22Rv1 (cell line): ENCODE measurements around the gene KCTD5.

Experiments used
- ZFX ChIP-seq: fragments of 450-650 bp; IDR thresholded peaks from 2 replicates; pipeline ENCODE4 v1.6.1; 2017; ENCODE audit warnings: antibody characterized with exemption, borderline replicate concordance
- TF ChIP-seq, protein P1 (sequence below): fragments of 450-650 bp; IDR thresholded peaks from 2 replicates; pipeline ENCODE4 v1.5.1; 2017; ENCODE audit warnings: mild to moderate bottlenecking

- TF ChIP-seq, protein P1, sequence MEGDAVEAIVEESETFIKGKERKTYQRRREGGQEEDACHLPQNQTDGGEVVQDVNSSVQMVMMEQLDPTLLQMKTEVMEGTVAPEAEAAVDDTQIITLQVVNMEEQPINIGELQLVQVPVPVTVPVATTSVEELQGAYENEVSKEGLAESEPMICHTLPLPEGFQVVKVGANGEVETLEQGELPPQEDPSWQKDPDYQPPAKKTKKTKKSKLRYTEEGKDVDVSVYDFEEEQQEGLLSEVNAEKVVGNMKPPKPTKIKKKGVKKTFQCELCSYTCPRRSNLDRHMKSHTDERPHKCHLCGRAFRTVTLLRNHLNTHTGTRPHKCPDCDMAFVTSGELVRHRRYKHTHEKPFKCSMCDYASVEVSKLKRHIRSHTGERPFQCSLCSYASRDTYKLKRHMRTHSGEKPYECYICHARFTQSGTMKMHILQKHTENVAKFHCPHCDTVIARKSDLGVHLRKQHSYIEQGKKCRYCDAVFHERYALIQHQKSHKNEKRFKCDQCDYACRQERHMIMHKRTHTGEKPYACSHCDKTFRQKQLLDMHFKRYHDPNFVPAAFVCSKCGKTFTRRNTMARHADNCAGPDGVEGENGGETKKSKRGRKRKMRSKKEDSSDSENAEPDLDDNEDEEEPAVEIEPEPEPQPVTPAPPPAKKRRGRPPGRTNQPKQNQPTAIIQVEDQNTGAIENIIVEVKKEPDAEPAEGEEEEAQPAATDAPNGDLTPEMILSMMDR = no peak
- TF ChIP-seq ZFX = no peak
These were observed 57.5 kb downstream of the KCTD5 start for GRCh38 chr16:2739625-2740430.
